Neural progenitor cell (in vitro differentiated cells): ENCODE results near the gene AMBRA1. TPM values are rescaled to one million over a fixed set of nuclear protein-coding genes. Genes with fewer than 3 reads are reported as not detected.

ENCODE experiments used
- DNase-seq: peaks from one replicate; pipeline ENCODE4 v3.0.0-alpha.2; 2016; ENCODE audit warnings: low spot score
- H2AFZ ChIP-seq: fragments of 200-600 bp; sonication (generic); replicated peaks from 2 replicates; pipeline ENCODE4 v1.6.1; 2016; ENCODE audit warnings: antibody characterized with exemption
- H3F3A ChIP-seq: fragments of 200-600 bp; sonication (generic); 2 replicates; pipeline ENCODE4 v1.6.1; 2016; ENCODE audit warnings: antibody characterized with exemption, low read depth
- H3K27ac ChIP-seq: fragments of 200-600 bp; sonication (generic); 2 replicates; pipeline ENCODE4 v1.5.1; 2016; ENCODE audit warnings: mild to moderate bottlenecking
- H3K27me3 ChIP-seq: fragments of 200-600 bp; sonication (generic); 2 replicates; pipeline ENCODE4 v1.6.1; 2016; ENCODE audit warnings: mild to moderate bottlenecking, moderate library complexity
- H3K36me3 ChIP-seq: fragments of 200-600 bp; sonication (generic); 2 replicates; pipeline ENCODE4 v1.5.1; 2016
- H3K4me1 ChIP-seq: fragments of 200-600 bp; sonication (generic); 2 replicates; pipeline ENCODE4 v1.6.1; 2016; ENCODE audit warnings: mixed run types
- H3K4me2 ChIP-seq: fragments of 200-600 bp; sonication (generic); 2 replicates; pipeline ENCODE4 v1.6.1; 2016
- H3K4me3 ChIP-seq: fragments of 200-600 bp; sonication (generic); 2 replicates; pipeline ENCODE4 v1.5.1; 2016
- H3K79me2 ChIP-seq: fragments of 200-600 bp; sonication (generic); 2 replicates; pipeline ENCODE4 v1.6.1; 2016; ENCODE audit warnings: low read depth
- H3K9ac ChIP-seq: fragments of 200-600 bp; sonication (generic); 2 replicates; pipeline ENCODE4 v1.6.1; 2016
- H3K9me3 ChIP-seq: fragments of 200-600 bp; sonication (generic); 2 replicates; pipeline ENCODE4 v1.5.1; 2016; ENCODE audit warnings: low read depth
- H4K20me1 ChIP-seq: fragments of 200-600 bp; sonication (generic); 2 replicates; pipeline ENCODE4 v1.6.1; 2016; ENCODE audit warnings: low read depth
- H3K27ac Mint-ChIP-seq: 3 replicates; pipeline ENCODE4 v1.8.0; 2021; ENCODE audit warnings: mixed read lengths
- H3K27me3 Mint-ChIP-seq: 2 replicates; pipeline ENCODE4 v1.8.0; 2022; ENCODE audit warnings: low read depth, mild to moderate bottlenecking, inconsistent platforms, moderate library complexity, mixed read lengths; ENCODE audit not compliant: insufficient read depth
- H3K36me3 Mint-ChIP-seq: 3 replicates; pipeline ENCODE4 v1.8.0; 2021; ENCODE audit warnings: mixed read lengths
- H3K4me1 Mint-ChIP-seq: 3 replicates; pipeline ENCODE4 v1.8.0; 2021; ENCODE audit warnings: mixed read lengths
- H3K4me3 Mint-ChIP-seq: 3 replicates; pipeline ENCODE4 v1.8.0; 2021; ENCODE audit warnings: mild to moderate bottlenecking, moderate library complexity, mixed read lengths
- H3K9me3 Mint-ChIP-seq: 3 replicates; pipeline ENCODE4 v1.8.0; 2020; ENCODE audit warnings: mixed read lengths
- CTCF ChIP-seq: fragments of 200-600 bp; sonication (generic); IDR thresholded peaks from 2 replicates; pipeline ENCODE4 v1.5.1; 2017; ENCODE audit warnings: antibody characterized with exemption, mild to moderate bottlenecking
- EZH2 ChIP-seq: fragments of 200-600 bp; sonication (generic); IDR thresholded peaks from 2 replicates; pipeline ENCODE4 v1.6.1; 2017; ENCODE audit warnings: antibody characterized with exemption, mild to moderate bottlenecking, moderate library complexity
- EZH2phosphoT487 ChIP-seq: fragments of 200-600 bp; sonication (generic); IDR thresholded peaks from 2 replicates; pipeline ENCODE4 v1.6.1; 2017; ENCODE audit warnings: antibody characterized with exemption
- total RNA-seq: library from RNA; depleted of rRNA; stranded (reverse); fragments of >200 nt; gene quantifications from 2 replicates; pipeline ENCODE4 v1.2.3, GENCODE V29; 2015; ENCODE audit warnings: low replicate concordance

The AMBRA1 gene
- total RNA-seq, 1 donor from 2014 or later = 20.7 TPM

- no peak overlapping the region for H3K9ac ChIP-seq
- no peak overlapping the region for H3K4me3 ChIP-seq
- no peaks in the 10 kb centered on the region for H3K9me3 Mint-ChIP-seq
- H3K36me3 ChIP-seq = no peaks in the 10 kb centered on the region
- H3F3A ChIP-seq = peaks cover 3% of the 10 kb centered on the region
- H3K4me3 Mint-ChIP-seq = no peak overlapping the region
- no peak overlapping the region for H3K27ac Mint-ChIP-seq
- TF ChIP-seq EZH2phosphoT487 (no peak), CTCF (no peak), EZH2 (no peak)
- no peak overlapping the region for H3K27ac ChIP-seq
- H3K4me1 Mint-ChIP-seq = peaks cover 15% of the 10 kb centered on the region
- H3K27me3 ChIP-seq = no peaks in the 10 kb centered on the region
- peaks cover 3% of the 10 kb centered on the region for H3K4me1 ChIP-seq
- no peak for DNase-seq
- no peaks in the 10 kb centered on the region for H3K27me3 Mint-ChIP-seq
- H3K36me3 Mint-ChIP-seq = peaks cover 5% of the 10 kb centered on the region
- H2AFZ ChIP-seq = no peak overlapping the region
- peaks cover 24% of the 10 kb centered on the region for H4K20me1 ChIP-seq
- peaks cover 97% of the 10 kb centered on the region for H3K79me2 ChIP-seq
- H3K9me3 ChIP-seq = no peaks in the 10 kb centered on the region
- no peak overlapping the region for H3K4me2 ChIP-seq
These were observed 71.0 kb downstream of the AMBRA1 start for GRCh38 chr11:46522682-46523281.

DNA sequence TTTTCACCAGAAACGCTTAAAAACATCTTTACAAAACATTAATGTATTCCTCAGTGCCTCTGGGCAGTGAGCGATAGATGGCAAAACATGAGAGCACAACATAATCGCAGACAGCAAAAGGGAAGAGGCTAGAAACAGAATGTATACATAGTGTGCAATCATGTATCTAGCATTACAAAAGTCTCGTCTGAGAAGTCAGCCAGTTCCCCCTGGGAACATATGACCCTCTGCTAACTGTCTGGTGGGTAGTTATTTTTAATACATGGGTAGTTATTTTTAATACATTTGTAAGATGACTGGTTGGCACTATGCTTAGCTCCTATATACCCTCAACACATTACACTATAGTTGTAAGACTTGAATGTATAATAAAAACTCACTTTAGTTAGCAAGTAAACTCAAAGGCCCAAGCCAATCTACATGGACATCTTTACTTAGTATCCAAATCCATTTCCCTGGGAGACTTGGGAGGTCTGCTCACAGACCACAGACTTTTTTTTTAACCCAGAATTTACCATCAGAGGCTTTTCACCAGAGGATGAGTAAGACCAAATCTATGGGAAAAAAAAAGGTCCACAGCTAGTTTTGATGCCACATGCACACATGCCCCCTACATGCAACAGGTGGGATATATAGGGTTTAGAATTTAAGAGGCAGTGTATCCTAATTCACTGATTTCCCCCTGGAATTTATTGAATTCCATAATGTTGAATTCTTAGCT, 71.7 kb downstream of the AMBRA1 start:
- Histone ChIP-seq H3K9ac (no peak overlapping the region), H3K4me1 (peaks cover 3% of the 10 kb centered on the region), H3K9me3 (no peaks in the 10 kb centered on the region), H3K27ac (no peak overlapping the region), H3K36me3 (no peaks in the 10 kb centered on the region), H4K20me1 (peaks cover 24% of the 10 kb centered on the region), H3F3A (peaks cover 3% of the 10 kb centered on the region), H3K79me2 (peaks cover 96% of the 10 kb centered on the region), H3K27me3 (no peaks in the 10 kb centered on the region), H2AFZ (no peak overlapping the region), H3K4me2 (no peak overlapping the region), H3K4me3 (no peak overlapping the region)
- Mint-ChIP-seq H3K36me3 (peaks cover 5% of the 10 kb centered on the region), H3K4me3 (no peak overlapping the region), H3K9me3 (no peaks in the 10 kb centered on the region), H3K27me3 (no peaks in the 10 kb centered on the region), H3K27ac (no peak overlapping the region), H3K4me1 (peaks cover 15% of the 10 kb centered on the region)
- TF ChIP-seq CTCF = peak; percentile 45
- no peak for TF ChIP-seq EZH2
- TF ChIP-seq EZH2phosphoT487 = no peak
- DNase-seq = no peak

- Mint-ChIP-seq H3K4me1 (peaks cover 18% of the 10 kb centered on the region), H3K4me3 (no peak overlapping the region), H3K27me3 (no peaks in the 10 kb centered on the region), H3K27ac (no peak overlapping the region), H3K9me3 (no peaks in the 10 kb centered on the region), H3K36me3 (peaks cover 3% of the 10 kb centered on the region)
- Histone ChIP-seq H3K79me2 (peaks cover 87% of the 10 kb centered on the region), H3K36me3 (no peaks in the 10 kb centered on the region), H3K9ac (no peak overlapping the region), H3K4me1 (peaks cover 3% of the 10 kb centered on the region), H3K4me2 (no peak overlapping the region), H3K9me3 (no peaks in the 10 kb centered on the region), H3F3A (peaks cover 3% of the 10 kb centered on the region), H3K4me3 (no peak overlapping the region), H4K20me1 (peaks cover 25% of the 10 kb centered on the region), H3K27me3 (no peaks in the 10 kb centered on the region), H3K27ac (no peak overlapping the region), H2AFZ (no peak overlapping the region)
- no peak for DNase-seq
- no peak for TF ChIP-seq EZH2
- no peak for TF ChIP-seq CTCF
- no peak for TF ChIP-seq EZH2phosphoT487
These were observed 72.7 kb downstream of the AMBRA1 start for GRCh38 chr11:46520971-46521745.
